ENCODE measurements around the gene C1QL2.

C1QL2 gene

DNA sequence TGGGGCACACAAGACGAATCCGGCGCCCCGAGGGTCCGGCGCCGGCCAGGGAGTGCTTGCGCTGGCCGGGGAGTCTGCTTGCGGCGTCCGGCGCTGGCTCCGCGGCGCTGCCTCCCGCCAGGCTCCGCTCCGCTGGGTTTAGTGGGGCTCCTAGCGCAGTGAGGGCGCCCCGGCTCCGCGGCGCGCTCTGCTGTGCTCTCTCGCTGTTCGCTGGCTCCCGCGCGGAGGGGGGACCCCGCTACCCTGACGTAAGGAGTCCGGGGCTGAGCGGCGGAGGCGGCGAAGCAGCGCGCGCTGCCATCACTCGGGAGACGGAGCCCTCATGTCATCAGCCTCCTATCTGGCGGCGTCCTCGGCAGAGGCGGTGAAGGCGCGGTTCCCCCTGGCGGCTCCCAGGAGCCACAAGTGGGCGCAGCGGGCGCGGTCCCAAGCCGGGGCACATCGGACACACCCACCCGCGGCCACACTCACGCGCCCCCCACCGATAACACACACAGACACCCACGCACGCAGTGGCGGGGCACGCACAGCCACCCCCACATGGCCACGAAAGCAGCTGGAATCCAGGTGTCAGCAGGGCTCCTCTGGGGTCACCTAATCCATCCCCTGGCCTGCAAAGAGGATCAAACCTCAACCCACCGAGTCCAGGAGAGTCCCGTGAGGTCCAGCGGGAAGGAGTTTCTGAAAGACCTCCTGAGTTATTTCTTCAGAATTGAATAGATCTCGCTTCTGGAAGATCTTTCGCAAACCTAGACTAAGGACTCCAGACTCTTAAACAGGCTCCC is at the start of gene C1QL2:
Gene C1QL2 (minus strand): TSS at position 189 of the 785 bp plus-strand sequence. CDS start 482 bp downstream, outside the sequence.
- DNase-seq: no peak

DNA sequence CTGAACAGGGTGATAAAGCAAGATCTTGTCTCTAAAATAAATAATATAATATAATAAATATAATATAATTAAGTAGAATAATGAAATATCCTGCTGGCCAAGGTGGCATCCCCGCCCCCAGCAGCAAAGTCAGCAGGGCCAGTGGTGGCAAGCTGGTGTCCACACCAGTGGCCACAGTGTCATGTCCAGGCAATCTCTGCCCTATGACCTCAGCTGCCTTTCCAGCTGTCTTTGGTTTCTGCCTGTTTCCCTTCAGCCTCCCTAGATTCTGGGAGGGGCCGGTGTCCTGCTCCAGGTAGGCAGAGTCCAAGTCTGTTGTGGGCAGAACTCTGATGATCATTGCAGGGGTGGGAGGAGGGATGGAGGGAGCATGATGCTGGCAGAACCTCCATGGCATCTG is 48.9 kb upstream of the C1QL2 start:
- DNase-seq: no peak

DNA sequence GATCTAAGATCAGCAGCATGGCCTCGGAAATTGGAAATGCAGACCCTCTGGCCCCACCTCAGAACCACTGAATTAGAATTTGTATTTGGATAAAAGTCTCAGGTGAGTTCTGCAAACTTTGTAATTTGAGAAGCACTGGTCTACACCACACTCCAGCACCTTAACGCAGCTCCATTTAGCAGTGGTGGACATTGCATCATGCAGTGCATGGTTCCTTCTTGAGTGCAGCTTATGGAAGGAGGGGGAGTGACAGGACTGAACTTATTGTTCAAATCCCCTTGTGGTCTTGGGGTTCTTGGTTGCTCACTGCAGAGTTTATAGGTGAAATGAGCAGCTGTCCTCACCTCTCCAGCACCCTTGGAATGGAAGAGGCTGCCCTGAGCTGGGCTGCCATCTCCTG is 47.6 kb upstream of the C1QL2 start:
- no peak for DNase-seq

DNA sequence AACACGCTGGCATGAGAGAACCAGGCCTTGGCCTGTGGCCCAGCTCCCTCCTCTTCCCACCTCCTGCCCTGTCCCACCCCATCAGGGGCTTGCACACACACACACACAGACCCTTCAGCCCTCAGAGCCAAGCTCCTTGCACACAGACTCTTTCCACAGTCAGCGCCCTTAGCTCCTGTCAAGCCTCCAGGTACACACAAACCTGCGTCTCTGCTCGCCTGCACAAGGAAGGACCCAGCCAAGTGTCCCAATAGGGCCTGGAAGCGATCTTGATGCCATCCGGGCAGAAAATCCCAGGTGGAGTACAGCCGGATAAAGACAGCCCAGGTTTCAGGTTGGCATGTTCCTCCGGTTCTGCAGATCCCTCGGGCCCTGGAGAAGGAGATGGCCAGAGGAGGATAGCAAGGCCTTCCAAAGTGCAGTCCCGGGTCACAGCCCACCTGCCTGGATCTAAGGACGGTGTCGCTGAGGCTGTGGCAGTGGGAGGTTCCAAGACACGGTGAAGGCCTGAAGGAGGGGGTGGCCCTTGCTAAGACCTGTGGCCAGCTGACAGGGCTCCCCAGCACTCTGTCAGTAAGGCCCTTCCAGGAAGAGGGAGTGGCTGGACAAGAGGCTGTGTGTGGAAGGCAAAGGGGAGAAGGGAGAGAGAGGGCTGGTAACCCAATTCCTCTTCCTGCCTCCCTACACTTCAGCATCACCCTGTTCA is 46.6 kb upstream of the C1QL2 start:
- no peak for DNase-seq

DNA sequence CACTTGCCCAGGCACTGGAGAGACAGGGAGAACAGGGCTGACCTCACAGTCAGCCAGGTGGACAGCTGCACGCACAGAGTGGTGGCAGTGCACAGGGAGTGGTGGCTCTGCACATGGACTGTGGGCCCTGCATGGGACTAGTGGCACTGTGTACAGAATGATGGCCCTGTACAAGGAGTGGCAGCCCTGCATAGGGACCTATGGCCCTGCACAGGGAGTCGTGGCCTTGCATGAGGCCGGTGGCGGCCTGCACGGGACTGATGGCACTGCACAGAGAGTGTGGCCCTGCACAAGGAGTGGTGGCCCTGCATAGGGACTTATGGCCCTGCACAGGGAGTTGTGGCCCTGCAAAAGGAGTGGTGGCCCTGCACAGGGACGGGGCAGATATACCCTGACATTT is 46.0 kb upstream of the C1QL2 start:
- no peak for DNase-seq

DNA sequence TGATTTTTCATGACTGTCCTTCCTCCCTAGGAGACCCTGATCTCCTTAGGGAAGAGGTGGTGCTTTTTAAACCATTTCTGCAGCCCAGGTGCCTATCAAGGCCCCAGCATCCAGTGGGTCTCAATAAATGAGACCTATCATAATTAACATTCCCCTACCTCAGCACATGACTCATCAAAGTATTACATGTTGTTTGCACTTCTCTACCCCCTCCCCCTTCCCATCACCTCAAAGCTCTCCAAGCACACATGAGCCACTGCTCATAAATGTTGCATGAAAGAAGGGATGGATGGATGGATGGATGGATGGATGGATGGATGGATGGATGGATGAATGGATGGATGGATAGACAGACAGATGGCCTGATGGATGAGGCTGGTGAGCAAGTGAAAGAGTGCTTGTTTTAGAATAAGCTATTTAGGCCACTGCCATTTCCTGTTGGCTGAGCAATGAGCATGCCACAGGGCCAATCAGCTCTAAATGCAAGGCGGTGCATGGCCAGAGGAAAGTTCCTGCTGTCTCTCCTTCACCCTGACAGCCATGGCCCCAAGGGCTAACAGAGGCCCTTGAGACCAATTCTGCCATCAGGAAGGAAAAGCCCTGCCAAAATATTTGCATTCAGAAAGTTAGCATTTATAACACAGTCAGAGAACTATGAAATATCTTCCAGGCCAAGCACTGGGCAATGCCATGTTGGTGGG is 44.2 kb upstream of the C1QL2 start:
- no peak for DNase-seq

DNA sequence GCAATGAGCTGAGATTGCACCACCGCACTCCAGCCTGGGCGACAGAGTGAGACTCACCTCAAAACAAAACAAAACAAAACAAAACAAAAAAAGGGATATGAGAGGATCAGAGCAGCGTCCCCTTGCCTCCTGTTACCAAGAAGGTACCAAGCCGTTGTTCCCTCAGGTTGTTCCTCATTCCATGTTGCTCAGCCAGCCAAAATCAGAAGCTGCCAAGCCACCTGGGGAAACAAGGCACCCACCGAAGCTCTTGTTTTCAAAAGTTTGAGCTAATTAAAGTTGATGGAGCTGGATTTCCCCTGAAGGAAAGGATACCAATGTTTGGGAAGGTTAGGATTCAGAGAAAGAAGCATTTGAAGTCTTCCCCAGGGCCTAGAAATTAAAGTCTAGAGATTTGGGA is 43.3 kb upstream of the C1QL2 start:
- DNase-seq: no peak

DNA sequence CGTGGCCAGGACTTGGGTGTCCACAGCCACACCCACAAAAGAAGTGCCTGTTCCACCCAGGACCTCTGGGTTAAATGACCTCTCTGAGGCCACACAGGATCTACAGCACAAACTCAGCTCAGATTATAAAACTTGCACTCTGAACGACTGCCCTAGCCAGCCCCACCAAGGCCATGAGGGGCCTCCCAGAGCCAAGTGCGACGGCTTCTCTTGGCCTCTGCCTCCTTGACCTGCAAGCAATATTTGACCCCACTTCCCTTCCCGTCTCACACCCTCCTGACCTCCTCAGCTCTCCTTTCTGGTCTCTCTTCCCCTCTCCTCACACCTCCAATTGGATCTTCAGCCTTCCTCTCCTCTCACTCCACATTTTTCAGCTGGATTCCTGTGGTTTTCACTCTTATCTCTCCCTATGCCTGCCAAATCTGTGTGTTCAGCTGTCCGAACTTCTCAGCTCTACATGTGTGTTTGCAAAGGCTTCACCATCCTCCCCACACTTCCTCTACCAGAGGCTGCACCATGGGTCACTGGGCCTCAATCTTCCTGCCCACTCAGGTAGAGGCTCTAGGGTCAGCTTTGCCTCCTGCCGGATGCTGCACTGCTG is 39.8 kb upstream of the C1QL2 start:
- no peak for DNase-seq

DNA sequence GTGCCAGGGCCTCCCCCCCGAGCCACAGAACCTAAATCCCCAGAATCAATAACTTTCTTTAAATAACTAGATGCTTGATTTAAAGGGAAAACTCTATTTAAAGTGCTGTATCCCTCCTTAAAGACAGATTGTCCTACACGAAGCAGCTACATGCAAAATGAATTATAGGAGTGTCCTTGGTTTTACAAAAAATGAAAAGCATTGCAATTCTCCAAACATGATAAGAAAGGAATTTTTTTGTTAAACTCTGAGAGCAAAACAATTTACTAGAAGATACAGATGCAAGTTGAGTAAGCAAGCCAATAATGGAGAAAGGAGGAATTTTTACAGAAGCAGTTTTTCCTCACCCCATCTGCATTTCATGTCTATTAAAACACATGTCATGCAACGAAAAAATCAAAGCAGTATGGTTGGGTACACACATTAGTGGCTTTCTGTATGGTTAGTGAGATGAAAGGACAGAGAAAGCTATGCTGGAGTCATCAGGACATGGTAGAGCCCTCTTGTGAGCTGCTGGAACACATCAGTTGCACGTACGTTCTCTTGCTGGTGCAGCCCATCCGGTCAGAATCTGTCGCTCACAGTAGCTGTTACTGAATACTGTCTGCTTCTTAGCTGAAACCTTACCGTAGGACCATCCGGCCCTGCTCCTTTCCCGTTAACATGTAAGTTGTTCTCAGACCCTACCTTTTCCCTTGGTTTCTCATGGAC is 39.1 kb upstream of the C1QL2 start:
- no peak for DNase-seq

DNA sequence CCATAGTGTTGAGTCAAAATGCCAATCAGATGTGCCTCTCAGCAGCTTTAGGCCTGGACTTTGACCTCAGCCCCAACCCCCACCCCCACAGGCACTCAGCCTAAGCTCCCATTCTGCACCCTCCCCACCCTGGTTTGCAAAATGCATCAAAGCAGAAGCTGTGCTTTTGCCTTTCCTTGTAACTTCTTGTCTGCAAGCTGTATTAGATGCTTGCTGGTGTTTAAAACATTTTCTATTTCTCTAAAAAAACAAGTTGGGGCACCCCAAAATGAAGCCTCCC is 38.5 kb upstream of the C1QL2 start:
- DNase-seq: no peak

DNA sequence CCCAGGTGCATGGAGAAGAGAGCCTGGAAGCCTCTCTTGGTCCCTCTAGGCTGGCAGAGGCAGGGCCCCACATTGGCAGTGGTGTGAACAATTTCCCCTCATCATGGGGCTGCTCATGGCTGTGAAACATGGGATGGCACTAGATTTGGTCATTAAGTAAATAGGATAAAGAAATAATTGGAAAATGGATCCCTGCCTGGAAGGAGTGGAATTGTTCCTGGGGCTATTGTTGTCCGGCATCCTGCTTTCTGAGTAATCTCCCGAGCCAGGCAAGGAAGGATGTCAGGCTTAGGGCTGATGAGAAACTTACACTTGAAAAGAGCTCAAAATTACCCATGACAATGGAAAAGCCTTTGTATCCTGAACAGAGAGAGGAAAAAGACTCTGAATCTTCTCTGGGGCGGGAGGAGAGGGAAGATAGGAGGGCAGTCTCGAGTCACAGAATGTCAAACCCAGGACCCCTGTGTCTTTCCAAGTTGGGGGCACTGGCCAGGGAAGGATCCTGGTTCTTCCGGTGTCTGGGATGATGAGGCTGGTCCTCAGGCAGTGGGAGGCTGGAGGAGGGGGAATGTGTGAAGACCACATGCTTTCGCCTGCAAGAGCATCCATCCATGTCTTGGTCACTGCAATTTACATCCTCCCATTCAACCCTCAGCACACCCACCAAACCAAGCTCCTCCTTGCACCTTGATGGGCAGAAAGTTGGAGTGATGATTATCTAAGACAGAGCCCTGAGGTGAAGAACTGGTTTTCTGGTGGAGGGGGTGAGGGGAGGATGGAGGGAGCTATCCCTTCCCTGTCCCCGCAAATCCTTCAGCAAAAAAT is 38.0 kb upstream of the C1QL2 start:
- no peak for DNase-seq

DNA sequence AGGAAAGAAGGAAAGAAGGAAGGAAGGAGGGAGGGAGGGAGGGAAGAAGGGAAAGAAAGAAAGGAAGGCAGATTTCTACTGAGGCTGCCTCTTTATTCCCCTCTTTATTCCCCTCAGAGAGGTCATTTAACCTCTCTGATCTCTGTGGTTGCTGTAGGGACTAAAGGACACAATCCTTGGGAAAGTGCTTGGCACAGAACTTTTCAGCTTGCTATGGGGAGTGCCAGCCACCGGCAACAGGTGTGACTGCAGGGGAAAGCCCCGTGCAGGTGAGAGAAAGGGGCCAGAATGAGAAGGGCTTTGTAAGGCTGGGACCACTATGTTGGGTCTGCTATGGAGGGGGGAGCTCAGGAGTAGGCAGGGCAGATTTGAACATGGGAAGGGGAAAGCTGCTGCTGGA is 37.3 kb upstream of the C1QL2 start:
- no peak for DNase-seq

DNA sequence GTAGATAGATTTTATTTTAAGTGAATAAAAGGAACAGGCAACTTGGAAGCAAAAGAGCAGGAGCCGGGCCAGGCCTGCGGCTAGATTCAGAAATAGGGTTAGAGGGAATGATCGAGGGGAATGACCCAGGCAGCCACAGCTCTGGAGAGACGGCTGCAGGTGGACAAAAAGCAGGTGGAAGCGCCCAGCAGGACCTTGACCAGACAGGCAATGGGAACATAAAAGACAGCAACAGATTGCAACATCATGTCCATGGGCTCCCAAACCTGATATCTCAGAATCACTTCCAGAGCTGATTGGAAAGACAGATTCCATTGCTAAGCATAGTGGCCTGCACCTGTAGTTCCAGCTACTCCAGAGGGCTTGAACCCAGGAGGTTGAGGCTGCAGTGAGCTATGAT is 36.5 kb upstream of the C1QL2 start:
- no peak for DNase-seq

DNA sequence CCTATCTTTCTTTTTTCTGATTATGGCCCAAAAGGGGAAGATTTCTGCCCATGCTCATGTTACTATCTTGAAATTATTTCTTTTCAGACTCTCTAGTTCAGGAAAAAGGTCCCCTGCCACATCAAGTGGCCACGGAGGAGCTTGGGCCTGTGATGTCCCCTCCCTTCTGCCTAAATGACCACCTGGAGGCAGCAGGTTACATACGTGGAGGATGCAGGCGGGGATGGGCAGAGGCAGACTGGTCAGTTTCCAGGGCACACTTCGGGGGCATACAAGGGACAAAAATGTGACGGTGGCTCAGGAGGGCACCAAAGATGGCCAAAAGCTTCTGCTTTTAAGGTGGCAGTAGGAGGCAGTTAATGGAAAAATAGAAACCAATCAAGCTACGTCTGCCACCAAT is 34.3 kb upstream of the C1QL2 start:
- no peak for DNase-seq

DNA sequence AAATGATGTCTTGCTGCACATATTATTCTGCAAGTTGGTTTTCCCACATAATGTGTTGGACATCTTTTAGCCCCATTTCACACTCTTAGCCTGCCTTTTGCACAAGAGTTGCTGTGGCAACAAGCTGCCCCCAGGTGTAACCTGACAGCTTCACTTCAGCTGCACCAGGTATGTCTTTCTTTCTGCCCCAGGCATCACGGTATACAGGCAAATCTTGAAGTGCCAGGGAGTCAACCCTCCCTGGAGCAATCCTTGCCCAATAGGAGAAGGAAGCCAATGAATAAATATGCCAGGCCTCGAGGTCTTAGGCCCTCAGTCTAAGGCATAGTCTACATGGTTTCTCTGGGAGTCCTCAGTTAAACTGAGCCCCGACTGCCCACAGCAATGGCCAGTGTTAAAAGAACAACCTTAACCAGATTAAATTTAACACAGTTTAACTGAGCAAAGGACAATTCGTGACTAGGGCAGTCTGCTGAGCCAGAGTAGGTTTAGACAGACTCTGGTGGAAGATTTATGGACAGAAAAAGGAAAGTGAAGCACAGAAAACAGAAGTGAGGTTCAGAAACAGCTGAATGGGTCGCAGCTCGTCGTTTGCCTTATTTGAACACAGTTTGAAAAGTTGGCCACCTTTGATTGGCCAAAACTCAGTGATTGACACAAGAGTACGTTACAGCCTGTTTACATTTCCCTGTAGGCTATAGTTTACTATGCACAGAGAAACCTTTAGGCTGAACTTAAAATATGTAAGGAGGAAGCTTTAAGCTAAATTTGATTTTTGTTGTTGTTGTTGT is 32.0 kb upstream of the C1QL2 start:
- no peak for DNase-seq

DNA sequence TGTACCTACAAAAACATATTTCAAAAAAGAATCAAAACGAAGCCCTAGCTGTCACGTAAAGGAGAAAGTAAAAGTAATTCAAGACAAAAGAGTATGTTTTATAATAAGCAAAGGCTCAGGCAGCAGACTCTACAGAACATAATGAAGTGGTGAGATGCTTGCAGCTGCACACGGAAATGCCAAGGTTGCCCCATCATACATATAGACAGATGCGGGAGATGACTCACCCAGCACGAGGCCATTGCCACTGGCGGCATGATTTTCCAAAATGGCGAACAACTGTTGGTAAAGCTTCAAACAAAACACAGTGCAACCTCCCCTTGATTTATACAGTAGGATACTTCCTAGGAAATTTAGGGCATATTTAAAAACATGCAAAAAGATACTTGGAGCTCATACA is 26.0 kb upstream of the C1QL2 start:
- DNase-seq: no peak

DNA sequence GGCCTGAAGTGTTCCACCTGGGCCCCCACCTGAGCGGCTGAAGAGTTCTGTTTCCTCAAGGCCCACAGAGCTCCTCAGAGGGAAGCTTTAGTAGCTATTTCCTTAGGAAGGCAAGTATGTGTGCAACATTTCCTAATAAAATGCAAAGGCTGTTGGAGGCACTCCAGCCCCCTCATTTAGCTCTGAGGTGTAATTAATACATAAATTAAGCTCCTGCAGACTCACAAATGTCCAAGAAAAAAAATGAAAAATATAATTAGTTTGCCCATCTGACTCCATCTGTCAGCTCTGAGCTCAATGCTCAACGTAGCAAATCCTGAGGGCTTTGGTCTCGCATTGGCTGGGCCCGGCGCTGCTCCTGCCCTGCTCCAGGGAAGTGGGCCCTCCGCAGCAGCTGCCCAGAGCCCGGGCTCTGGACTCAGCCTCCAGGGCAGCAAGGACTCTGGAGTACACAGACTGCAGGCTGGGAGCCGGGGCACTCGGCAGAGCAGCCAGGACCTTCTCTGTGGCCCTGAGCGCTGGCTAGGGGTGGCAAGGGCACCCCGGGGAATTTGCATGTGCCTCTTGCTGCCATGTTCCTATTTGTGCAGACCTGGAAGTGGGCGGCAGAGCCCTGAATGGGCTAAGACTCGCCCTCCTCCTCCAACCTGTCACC is 23.4 kb upstream of the C1QL2 start:
- DNase-seq: no peak

DNA sequence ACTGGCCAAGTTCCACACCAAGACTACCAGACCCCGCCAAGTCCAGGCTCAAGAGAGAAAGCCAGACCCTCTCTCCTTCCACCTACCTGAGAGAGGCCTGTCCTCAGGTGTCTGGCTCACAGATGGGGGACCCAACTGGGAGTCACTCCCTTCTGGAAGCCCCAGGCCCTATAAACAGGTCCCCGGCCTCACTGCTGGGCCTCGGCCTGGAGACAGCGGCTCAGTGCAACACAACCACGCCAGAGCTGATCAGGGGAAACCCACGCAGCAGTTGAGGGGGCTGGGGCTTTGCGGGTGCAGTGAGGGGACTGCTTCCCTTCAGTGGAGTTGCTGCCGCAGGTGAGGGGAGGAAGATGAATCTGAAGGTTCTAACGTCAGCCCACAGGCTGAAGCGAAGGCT is 22.8 kb upstream of the C1QL2 start:
- DNase-seq: no peak

DNA sequence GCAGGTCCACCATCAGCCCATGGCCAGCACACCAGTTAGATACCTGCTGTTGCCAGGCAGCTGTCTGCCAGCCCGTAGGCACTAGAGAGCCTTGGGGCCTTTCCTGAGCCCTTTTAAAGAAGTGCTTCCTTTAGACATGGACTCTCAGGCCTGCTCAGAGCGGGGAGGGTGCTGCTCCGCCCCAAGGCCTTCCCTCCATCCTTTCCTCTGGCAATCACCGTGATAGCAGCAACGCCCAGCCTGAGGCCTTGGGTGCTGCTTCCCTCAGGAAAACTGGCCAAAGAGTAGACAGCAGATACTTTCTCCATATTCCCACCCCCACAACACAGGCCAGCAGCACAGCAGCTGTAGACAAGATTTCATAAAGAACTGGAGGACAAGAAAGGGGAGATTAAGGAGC is 22.3 kb upstream of the C1QL2 start:
- DNase-seq: no peak

DNA sequence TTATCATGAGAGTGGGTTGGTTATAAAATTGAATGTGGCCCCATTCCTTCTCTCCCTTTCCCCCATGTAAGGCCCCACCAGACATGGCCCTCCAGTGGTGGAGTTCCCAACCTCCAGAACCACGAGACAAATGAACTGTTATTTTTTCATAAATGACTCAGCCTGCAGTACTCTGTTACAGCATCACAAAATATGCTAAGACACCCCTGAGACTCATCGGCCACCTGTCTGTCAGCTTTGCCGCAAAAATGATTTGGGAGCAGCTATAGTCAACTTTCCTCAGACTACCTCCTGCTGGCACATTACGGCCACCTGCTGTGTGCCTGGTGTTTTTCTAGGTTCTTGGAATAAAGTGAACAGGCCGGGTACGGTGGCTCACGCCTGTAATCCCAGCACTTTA is 21.4 kb upstream of the C1QL2 start:
- DNase-seq: no peak

DNA sequence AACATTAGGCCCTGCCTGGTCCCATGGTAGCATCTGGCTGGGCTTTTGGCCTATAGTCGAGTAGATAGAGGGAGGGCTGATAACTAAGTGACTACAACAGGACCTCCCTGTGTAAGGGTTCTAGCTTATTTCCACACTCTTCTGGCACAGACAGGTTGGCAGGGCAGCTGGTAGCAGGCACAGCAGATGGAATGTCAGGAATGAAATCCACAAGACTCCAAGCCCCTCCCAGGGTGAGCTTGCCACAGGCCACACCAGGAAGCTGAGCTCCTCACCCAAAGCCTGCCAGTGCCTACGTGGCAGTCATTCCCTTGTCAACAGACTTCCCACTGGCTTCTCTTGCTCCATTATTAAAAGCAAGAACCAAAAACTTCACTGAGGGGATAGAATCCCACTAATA is 20.7 kb upstream of the C1QL2 start:
- no peak for DNase-seq
